GM12878 (cell line): ENCODE measurements around the gene DENND2C. TPM values are rescaled to one million over a fixed set of nuclear protein-coding genes. Genes with fewer than 3 reads are reported as not detected.

Experiments
- ATAC-seq: fragments of 200-7000 bp; cut with Tn5 transposase; 3 replicates; pipeline ENCODE4 v1.9.1; 2020; ENCODE audit warnings: mild to moderate bottlenecking, moderate library complexity
- BruUV-seq: library from RNA; stranded (reverse); fragments of 400-500 nt; replicated peaks from 2 replicates; lab custom pipeline; 2021; lab: Mats Ljungman, UMichigan
- CTCF ChIA-PET: fragments of 300-600 bp; sonication (Branson Sonifier 250); formaldehyde crosslinking; extraction: SDS; loops from one replicate; lab custom pipeline; 2021; ENCODE audit warnings: inconsistent platforms; lab: Yijun Ruan, JAX
- POLR2A ChIA-PET: fragments of 350-600 bp; formaldehyde crosslinking; extraction: SDS; loops from one replicate; lab custom pipeline; 2021; ENCODE audit warnings: inconsistent platforms; lab: Charles Lee
- RAD21 ChIA-PET: fragments of 300-600 bp; sonication (Branson Sonifier 250); formaldehyde crosslinking; loops from one replicate; lab custom pipeline; 2023; ENCODE audit warnings: antibody characterized with exemption; ENCODE audit not compliant: unreplicated experiment; lab: Charles Lee
- SMC1A ChIA-PET: fragments of 300-600 bp; sonication (Branson Sonifier 250); formaldehyde crosslinking; loops from one replicate; lab custom pipeline; 2023; ENCODE audit not compliant: unreplicated experiment, uncharacterized antibody; lab: Charles Lee
- DNase-seq: peaks from one replicate; pipeline ENCODE4 v3.0.0-alpha.2; 2011; ENCODE audit warnings: low read depth, low spot score
- FAIRE-seq: peaks from 3 replicates; lab custom pipeline; 2011; peaks lifted over from hg19 to GRCh38; lab: Jason Lieb, UNC
- H2AFZ ChIP-seq: 2 replicates; pipeline ENCODE4 v1.6.0; 2011; ENCODE audit warnings: low read depth, low read length, control low read depth; ENCODE audit not compliant: control insufficient read depth
- H3K27ac ChIP-seq: 2 replicates; pipeline ENCODE4 v1.5.1; 2011; ENCODE audit warnings: control low read depth; ENCODE audit not compliant: control insufficient read depth, insufficient read depth
- H3K27me3 ChIP-seq, 2 experiments: replicated peaks in 1 of 2; 2 replicates each; pipeline versions ENCODE4 v1.6.0 to v1.6.1; 2011; ENCODE audit warnings: low read length in 1 of 2; ENCODE audit not compliant: control insufficient read depth in 2 of 2, insufficient read depth in 2 of 2
- H3K36me3 ChIP-seq, 2 experiments: 2 replicates each; pipeline ENCODE4 v1.5.1; 2011; ENCODE audit warnings: low read length in 1 of 2; ENCODE audit not compliant: control insufficient read depth in 2 of 2, insufficient read depth in 2 of 2
- H3K4me1 ChIP-seq: 2 replicates; pipeline ENCODE4 v1.6.1; 2011; ENCODE audit warnings: mild to moderate bottlenecking, low read length, moderate library complexity, mixed read lengths; ENCODE audit not compliant: control insufficient read depth, insufficient read depth
- H3K4me2 ChIP-seq: 2 replicates; pipeline ENCODE4 v1.6.0; 2011; ENCODE audit warnings: control low read depth; ENCODE audit not compliant: control insufficient read depth, insufficient read depth
- H3K4me3 ChIP-seq: fragments of 200-600 bp; sonication (generic); 2 replicates; pipeline ENCODE4 v1.5.1; 2016
- H3K79me2 ChIP-seq: 2 replicates; pipeline ENCODE4 v1.6.0; 2011; ENCODE audit warnings: low read length; ENCODE audit not compliant: control insufficient read depth, insufficient read depth
- H3K9ac ChIP-seq: 2 replicates; pipeline ENCODE4 v1.8.0; 2011; ENCODE audit warnings: low read length, control low read depth, mixed read lengths; ENCODE audit not compliant: control insufficient read depth, insufficient read depth
- H3K9me3 ChIP-seq: replicated peaks from 3 replicates; pipeline ENCODE4 v1.5.1; 2011; ENCODE audit warnings: mild to moderate bottlenecking, low read length; ENCODE audit not compliant: control insufficient read depth, insufficient read depth
- H4K20me1 ChIP-seq: 2 replicates; pipeline ENCODE4 v1.6.0; 2011; ENCODE audit not compliant: control insufficient read depth, insufficient read depth
- BMI1 ChIP-seq: fragments of 450-650 bp; IDR thresholded peaks from 2 replicates; pipeline ENCODE4 v1.6.1; 2016; ENCODE audit warnings: mild to moderate bottlenecking, moderate library complexity, borderline replicate concordance
- CEBPZ ChIP-seq: fragments of 150-350 bp; IDR thresholded peaks from 2 replicates; pipeline ENCODE4 v1.6.1; 2016; ENCODE audit warnings: low read depth, low read length
- DPF2 ChIP-seq: fragments of 450-650 bp; IDR thresholded peaks from 2 replicates; pipeline ENCODE4 v1.6.1; 2017; ENCODE audit warnings: mild to moderate bottlenecking
- EP300 ChIP-seq, 2 experiments: fragments of 150-350 bp in 1 of 2; IDR thresholded peaks; 2 replicates each; pipeline ENCODE4 v1.6.1; 2011 to 2012; ENCODE audit warnings: low read depth in 2 of 2, low read length in 2 of 2, borderline replicate concordance in 1 of 2, improper control_type of control experiment in 1 of 2, inconsistent platforms in 1 of 2; ENCODE audit not compliant: control insufficient read depth in 1 of 2
- EZH2 ChIP-seq: IDR thresholded peaks from 2 replicates; pipeline ENCODE4 v1.6.1; 2012; ENCODE audit warnings: low read depth, mild to moderate bottlenecking, control low read depth, inconsistent platforms, low read length, borderline replicate concordance; ENCODE audit not compliant: control insufficient read depth
- GABPA ChIP-seq: IDR thresholded peaks from 2 replicates; pipeline ENCODE4 v1.6.1; 2014; ENCODE audit warnings: antibody characterized with exemption, low read depth, mild to moderate bottlenecking, inconsistent platforms
- HCFC1 ChIP-seq: fragments of 150-350 bp; IDR thresholded peaks from 2 replicates; pipeline ENCODE4 v1.6.1; 2014; ENCODE audit warnings: low read length
- JUND ChIP-seq: IDR thresholded peaks from 2 replicates; pipeline ENCODE4 v1.6.1; 2012; ENCODE audit warnings: low read depth, mild to moderate bottlenecking, low read length, improper control_type of control experiment, moderate library complexity
- KLF5 ChIP-seq: fragments of 450-650 bp; IDR thresholded peaks from 2 replicates; pipeline ENCODE4 v1.6.1; 2014; ENCODE audit warnings: mild to moderate bottlenecking; ENCODE audit not compliant: partially characterized antibody
- MEF2B ChIP-seq: fragments of 450-650 bp; IDR thresholded peaks from 2 replicates; pipeline ENCODE4 v1.6.1; 2018; ENCODE audit warnings: mild to moderate bottlenecking, moderate library complexity; ENCODE audit not compliant: partially characterized antibody, poor library complexity, severe bottlenecking
- POLR2A ChIP-seq: IDR thresholded peaks from 2 replicates; pipeline ENCODE4 v1.6.1; 2011; ENCODE audit warnings: low read depth, mild to moderate bottlenecking, low read length
- POLR2AphosphoS5 ChIP-seq: IDR thresholded peaks from 2 replicates; pipeline ENCODE4 v1.6.1; 2011; ENCODE audit warnings: mild to moderate bottlenecking, low read length, inconsistent platforms
- RFX5 ChIP-seq: IDR thresholded peaks from 2 replicates; pipeline ENCODE4 v1.6.1; 2011; ENCODE audit warnings: low read depth, low read length, improper control_type of control experiment
- SUZ12 ChIP-seq: fragments of 200-600 bp; sonication (generic); IDR thresholded peaks from one replicate; pipeline ENCODE4 v1.6.1; 2018; ENCODE audit warnings: antibody characterized with exemption, mild to moderate bottlenecking; ENCODE audit not compliant: unreplicated experiment
- ZBTB40 ChIP-seq: fragments of 450-650 bp; IDR thresholded peaks from 2 replicates; pipeline ENCODE4 v1.6.1; 2016; ENCODE audit warnings: mild to moderate bottlenecking, moderate library complexity, borderline replicate concordance
- WGBS: methylation state at CpG from one replicate; pipeline ENCODE4 v1.1.6; 2016; ENCODE audit warnings: low lambda C conversion rate; ENCODE audit not compliant: insufficient replicate concordance, insufficient coverage; ENCODE audit errors: missing lambda C conversion rate; 5-methylcytosine and 5-hydroxymethylcytosine counted together
- in situ Hi-C: fragments of 300-500 bp; cut with MboI; formaldehyde crosslinking; loops from 9 replicates; pipeline ENCODE4 v1.14.3; 2018; ENCODE audit warnings: mixed read lengths
- intact Hi-C: fragments of 100-400 bp; cut with micrococcal nuclease; formaldehyde crosslinking; loops from one replicate; pipeline ENCODE4 v1.14.2; 2022; ENCODE audit not compliant: unreplicated experiment
- polyA plus RNA-seq, 11 experiments: library from polyadenylated mRNA; depleted of rRNA in 4 of 11; unstranded in 6 of 11; stranded (reverse) in 5 of 11; fragments of >200 nt; fragmentation: Nextera tagmentation in 4 of 11; fragmentation: Illumina TruSeq in 1 of 11; extraction: Ambion mirVana in 4 of 11; extraction: Trizol in 1 of 11; gene quantifications; 1 replicate in 1 of 11; 2 replicates in 10 of 11; pipeline versions ENCODE4 v1.2.1 to v1.2.3, GENCODE V29; 2011 to 2016; ENCODE audit warnings: inconsistent platforms in 2 of 11, missing spikeins in 2 of 11, low read depth in 1 of 11
- total RNA-seq, 4 experiments: library from RNA; depleted of rRNA in 3 of 4; stranded (reverse); fragments of >200 nt in 3 of 4; fragmentation: Illumina TruSeq in 1 of 4; extraction: Trizol in 1 of 4; gene quantifications; 2 replicates each; pipeline versions ENCODE4 v1.2.1 to v1.2.3, GENCODE V29; 2013 to 2021

Gene DENND2C
- total and polyA plus RNA-seq, 10 of the 15 experiments (the other 5 are each of a cell fraction or from before 2014, with no cell fraction given), result 0.01 to 0.10 (median 0.06) TPM; not detected in 3

DNA sequence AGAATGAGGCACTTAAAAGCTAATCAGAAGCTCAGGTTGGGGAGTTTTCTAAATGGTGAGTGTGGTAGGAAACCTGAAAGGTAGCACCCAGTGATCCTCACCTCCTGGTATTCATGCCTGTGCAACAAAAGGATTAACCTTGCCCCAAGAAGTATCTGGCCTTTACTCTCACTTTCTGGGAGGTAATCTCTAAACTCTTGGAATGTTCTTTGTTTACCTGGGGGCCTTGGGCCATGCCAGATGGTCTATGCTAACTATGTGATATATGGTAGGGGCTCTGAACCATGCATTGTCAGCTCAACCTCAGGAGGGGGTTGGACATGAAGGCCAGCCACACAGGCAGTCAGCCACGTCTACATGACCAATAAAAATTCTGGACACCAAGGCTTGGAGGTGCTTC lies 134.4 kb downstream of the DENND2C start:
- no peak overlapping the region for H3K9ac ChIP-seq
- WGBS, result 0% methylated on average over 1 of the region's 1 CpG
- SMC1A ChIA-PET, result no interaction called here
- H3K36me3 ChIP-seq, result no peaks in the 10 kb centered on the region
- DNase-seq (no peak), ATAC-seq (no peak), FAIRE-seq (no peak)
- no peaks in the 10 kb centered on the region for H3K9me3 ChIP-seq
- RAD21 ChIA-PET, result no interaction called here
- TF ChIP-seq EP300 (IDR thresholded peaks at IDR 0.05; ENCODE audit: borderline replicate concordance in 1 of 2, control insufficient read depth in 1 of 2, low read depth in 2 of 2, low read length in 2 of 2) (no peak), BMI1 (no peak), POLR2AphosphoS5 (no peak), MEF2B (no peak), DPF2 (no peak), GABPA (no peak), SUZ12 (no peak), JUND (no peak), RFX5 (no peak), EZH2 (no peak), ZBTB40 (no peak), HCFC1 (no peak), CEBPZ (no peak), KLF5 (no peak), POLR2A (no peak)
- no TSS peak for BruUV-seq
- no peak overlapping the region for H3K4me2 ChIP-seq
- CTCF ChIA-PET, result interaction anchor here (1.3 to 1.5 kb wide), 2 partner anchors 11 to 188 kb away, joined by 3 to 4 read pairs; no protein-coding TSS in a partner anchor
- no peak overlapping the region for H2AFZ ChIP-seq
- in situ Hi-C loops (no loop called here), intact Hi-C loops (no loop called here)
- no peaks in the 10 kb centered on the region for H3K4me1 ChIP-seq
- H4K20me1 ChIP-seq, result no peaks in the 10 kb centered on the region
- H3K4me3 ChIP-seq, result no peak overlapping the region
- H3K27me3 ChIP-seq, result no peaks in the 10 kb centered on the region
- POLR2A ChIA-PET, result no interaction called here
- no peak overlapping the region for H3K27ac ChIP-seq
- no peaks in the 10 kb centered on the region for H3K79me2 ChIP-seq
